NOMO-1 treated with DMSO at 0.1 percent for 48 hours (cell line): ENCODE measurements around the gene ATP6V1A.
A peak's percentile ranks its signal among the peaks of the same experiment; 100 is the strongest.

Experiments
- DNase-seq: peaks from one replicate; lab custom pipeline; 2025; ENCODE audit not compliant: unreplicated experiment; lab: John Stamatoyannopoulos, UW

ATP6V1A gene

DNA sequence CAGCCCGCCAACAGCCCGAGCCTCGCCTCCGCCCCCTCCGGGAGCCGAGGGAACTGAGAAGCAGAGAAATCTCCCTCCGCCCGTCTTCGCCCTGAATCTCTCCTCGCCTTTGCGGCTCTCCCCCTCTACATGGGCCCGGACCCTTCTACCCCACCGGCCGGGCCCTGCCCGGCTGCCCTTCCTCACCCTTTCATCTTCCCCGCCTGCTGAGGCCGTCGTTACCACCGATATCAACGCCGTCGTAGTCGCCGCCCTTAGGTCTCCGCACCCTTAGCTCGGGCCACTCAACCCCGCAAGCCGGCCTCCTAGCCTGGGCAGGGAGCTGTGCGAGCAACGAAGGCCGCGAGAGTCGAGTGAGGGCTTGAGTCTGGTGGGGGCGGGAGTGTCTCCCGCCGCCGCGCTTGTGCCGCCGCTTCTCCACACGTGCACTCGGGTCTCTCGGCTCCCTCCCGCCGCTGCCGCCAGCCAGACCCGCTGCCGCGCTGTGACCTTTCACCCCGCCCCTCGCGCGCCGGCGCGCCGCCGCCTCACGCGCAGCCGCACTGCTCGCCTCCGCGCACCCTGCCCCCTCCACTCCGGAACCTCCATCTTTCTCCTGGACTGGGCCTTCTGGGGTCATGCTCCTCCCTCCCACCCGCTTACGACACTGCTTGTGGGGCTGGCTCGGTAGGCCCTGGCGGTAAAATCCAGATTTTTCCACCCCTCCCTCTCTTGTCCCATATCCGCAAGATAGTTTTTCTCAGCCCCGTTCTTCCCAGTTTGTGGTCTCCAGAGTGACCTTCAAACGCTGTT lies 883 bp upstream of the ATP6V1A start, which contains the start of gene NAA50:
NAA50 (minus strand) TSS at position 494 of the 792 bp plus-strand sequence; CDS start at position 194, 300 bp downstream.
- DNase-seq = peak; percentile 92

DNA sequence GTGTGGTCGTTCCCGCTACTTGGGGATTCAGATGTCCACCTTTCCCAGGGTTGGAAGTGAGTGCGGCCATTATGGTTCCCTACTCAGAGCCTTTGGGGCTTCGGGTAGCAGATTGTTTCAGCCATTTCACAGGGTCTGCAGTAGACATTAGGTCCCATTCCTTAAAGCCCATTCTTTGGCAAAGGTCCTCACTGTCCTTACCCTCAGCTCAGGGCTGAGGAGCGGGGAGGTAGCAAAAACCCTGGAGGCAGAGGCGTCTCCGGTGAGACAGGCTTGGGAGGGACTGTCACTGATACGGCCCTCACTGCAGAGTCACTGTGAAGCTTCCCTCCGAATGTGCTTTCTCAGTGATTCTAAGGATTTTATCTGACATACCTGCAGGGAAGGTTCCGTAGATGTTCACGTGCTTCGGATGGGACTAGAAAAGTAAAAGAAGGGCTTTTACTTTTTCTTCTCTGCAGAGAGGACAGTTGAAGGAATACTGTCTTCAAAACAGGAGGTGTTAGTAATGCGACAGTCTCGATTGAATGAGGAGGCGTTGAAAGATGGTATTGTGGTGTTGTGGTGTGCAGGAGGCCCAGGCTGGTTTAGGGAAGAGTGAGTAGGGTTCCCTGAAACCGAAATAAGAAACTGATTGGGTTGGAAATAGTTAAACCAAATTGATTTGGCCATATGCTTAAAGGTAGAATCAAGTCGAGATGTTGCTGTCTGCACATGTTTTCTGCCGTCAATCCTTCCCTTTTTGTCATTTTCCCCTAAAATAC lies 630 bp downstream of the ATP6V1A start:
- DNase-seq = peak; percentile 12

DNA sequence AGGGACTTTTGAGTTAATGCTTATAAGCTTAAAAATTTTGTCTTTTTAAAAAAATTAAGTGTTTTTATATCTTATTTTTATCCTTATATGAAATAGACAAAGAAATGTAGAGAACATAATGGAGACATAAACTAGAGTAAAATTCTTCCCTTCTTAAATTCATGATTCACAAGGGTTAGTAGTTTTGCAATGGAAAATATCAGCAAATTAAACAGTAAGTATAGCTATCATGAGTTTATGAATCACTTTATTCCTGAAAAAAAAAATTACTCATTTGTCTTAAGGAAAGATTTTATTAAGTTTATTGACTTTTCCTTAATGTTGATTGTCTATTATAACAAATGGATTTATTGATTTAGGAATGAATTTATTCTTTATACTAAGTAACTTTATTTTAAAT lies 4.3 kb downstream of the ATP6V1A start:
- DNase-seq = no peak

- DNase-seq = no peak
Observed at GRCh38 chr3:113753376-113753985, 6.6 kb downstream of the ATP6V1A start.

GRCh38 chr3:113754494-113755159 lies 7.8 kb downstream of the ATP6V1A start:
- DNase-seq = peak; percentile 16

DNA sequence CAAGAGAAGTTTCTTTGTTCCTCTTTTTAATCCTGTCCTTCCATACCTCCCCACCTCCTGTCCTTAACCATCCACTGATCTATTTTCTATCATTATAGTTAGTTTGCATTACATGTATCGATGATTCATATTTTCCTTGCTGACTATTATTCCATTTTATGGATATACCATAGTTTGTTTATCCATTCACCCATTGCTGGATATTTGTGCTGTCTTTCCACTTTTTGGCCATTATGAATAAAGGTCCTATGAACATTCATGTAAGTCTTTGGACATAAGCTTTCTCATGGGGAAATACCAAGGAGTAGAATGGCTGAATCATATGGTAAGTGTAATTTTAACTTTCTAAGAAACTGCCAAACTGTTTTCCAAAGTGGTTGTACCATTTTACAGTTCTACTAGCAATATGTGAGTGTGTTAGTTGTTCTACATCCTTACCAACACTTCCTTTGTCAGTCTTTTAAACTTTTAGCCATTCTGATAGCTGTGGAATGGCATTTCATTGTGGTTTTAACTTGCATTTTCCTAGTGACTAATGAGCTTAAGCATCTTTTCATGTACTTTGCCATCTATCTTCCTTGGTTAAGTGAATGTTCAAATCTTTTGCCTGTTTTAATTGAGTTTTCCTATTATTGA lies 11.7 kb downstream of the ATP6V1A start:
- no peak for DNase-seq

DNA sequence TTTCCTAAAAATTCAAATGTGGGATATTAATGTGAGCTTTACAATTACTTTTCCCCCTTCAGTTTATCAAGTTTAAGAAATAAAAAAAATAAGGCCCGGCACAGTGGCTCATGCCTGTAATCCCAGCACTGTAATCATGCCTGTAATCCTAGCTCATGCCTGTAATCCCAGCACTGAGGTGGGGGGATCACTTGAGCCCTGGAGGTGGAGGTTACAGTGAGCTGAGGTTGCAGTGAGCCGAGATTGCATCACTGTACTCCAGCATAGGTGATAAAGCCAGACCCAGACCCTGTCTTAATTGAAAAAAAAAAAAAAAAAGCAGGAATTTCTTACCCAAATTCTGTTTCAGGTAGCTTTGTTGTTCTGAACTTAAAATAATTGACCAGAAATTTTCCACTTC lies 17.9 kb downstream of the ATP6V1A start:
- no peak for DNase-seq

GRCh38 chr3:113769551-113769950 lies 22.7 kb downstream of the ATP6V1A start:
- DNase-seq = no peak

- no peak for DNase-seq
Observed at GRCh38 chr3:113771993-113772392, 25.2 kb downstream of the ATP6V1A start.

GRCh38 chr3:113773381-113773780 lies 26.5 kb downstream of the ATP6V1A start:
- no peak for DNase-seq

DNA sequence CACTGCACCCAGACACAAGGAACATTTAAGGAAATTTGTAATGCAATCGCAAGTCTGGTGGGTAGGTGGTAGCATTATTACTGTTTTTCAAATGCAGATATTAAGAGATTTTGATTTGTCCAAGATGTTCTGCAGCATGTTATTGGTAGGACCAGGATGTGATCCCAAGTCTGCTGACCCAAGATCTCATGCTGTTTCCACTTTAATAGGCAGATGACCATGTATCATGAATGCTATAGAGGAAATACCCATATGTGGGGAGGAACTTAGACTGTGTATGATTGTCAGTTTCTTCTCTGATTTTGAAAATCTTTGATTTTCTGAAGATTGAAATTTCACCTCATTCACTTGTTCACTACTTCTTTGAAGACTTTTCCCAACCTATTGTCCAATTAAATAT lies 28.7 kb downstream of the ATP6V1A start:
- DNase-seq = no peak

- no peak for DNase-seq
Observed at GRCh38 chr3:113776564-113776963, 29.7 kb downstream of the ATP6V1A start.

- DNase-seq = peak; percentile 38
Observed at GRCh38 chr3:113783463-113783862, 36.6 kb downstream of the ATP6V1A start.

DNA sequence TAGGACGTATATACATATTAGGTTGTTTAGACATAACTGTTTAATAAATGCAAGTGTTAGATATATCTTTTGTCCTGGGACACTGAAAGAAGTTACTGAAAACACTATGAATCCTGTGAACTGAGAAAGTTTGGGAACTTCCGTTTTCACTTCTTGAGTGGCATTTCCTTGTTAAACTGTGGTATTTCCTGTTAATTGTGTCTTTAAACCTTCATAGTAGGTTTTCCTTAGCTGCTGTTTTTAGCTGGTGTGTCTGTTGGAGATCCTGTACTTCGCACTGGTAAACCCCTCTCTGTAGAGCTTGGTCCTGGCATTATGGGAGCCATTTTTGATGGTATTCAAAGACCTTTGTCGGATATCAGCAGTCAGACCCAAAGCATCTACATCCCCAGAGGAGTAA lies 37.1 kb downstream of the ATP6V1A start:
- DNase-seq = peak; percentile 26

DNA sequence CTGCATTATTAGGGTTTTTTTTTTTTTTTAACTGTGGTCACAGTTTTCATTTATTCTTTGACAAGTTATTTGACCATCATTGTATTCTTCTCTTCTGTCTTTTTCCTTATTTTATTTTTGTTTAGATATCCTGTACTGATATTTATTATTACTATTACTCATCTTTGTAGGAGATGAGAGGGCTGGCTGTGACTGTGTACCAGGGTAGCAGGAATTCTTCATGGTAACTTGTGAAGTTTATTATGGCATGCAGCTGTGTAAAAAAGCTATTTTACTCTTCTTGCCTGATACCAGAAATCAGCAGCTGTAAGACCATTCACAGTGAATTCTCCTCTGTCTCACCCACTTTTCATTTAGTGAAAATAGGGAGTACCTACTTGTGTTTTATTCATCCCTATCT lies 44.5 kb downstream of the ATP6V1A start:
- no peak for DNase-seq

GRCh38 chr3:113794526-113794925 lies 47.7 kb downstream of the ATP6V1A start:
- DNase-seq = no peak

DNA sequence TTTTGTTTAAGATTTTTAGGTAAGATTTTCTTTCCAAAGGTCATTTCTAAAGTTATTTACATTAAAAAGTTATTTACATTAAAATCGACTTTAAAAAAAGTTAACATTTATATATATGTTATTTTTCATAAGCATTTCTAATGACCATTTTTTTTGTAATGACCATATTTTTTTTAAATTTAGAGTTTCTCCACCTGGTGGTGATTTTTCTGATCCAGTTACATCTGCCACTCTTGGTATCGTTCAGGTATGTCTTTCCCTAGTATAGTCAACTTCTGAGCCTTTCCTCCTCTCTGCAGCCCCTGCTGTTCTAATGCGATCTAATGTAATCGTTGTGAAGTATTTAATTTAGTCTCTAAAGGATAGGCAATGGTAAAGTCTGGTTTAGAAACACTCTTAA lies 48.9 kb downstream of the ATP6V1A start:
- DNase-seq = no peak

DNA sequence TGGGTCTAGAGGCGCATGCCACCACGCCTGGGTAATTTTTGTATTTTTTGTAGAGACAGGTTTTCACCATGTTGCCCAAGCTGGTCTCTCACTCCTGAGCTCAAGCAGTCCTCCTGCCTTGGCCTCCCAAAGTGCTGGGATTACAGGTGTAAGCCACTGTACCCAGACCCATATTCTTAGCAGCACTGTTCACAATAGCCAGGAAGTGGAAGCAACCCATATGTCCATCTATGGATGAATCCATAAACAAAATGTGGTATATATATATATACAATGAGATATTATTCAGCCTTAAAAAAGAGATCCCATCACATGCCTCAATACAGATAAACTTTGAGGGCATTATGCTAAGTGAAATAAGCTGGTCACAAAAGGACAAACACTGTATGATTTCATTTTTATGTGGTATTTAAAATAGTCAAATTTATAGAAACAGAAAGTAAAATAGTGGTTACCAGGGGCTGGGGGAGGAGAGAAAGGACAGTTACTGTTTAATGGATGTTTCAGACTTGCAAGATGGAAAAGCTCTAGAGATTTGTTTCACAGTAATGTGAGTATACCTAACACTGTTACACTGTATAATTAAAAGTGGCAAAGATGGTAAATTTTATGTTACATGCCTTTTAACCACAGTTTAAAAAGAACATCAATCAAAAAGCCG lies 56.1 kb downstream of the ATP6V1A start:
- no peak for DNase-seq

- no peak for DNase-seq
Observed at GRCh38 chr3:113804661-113805060, 57.8 kb downstream of the ATP6V1A start.

GRCh38 chr3:113805249-113805648 lies 58.4 kb downstream of the ATP6V1A start:
- no peak for DNase-seq
